ENCODE measurements around the gene JAK3. TPM values are rescaled to one million over a fixed set of nuclear protein-coding genes. Genes with fewer than 3 reads are reported as not detected.

The JAK3 gene
- total and polyA plus RNA-seq, 2 of the 13 experiments (the other 11 are each of a cell fraction or from before 2014, with no cell fraction given): 3.4 to 18.6 TPM

DNA sequence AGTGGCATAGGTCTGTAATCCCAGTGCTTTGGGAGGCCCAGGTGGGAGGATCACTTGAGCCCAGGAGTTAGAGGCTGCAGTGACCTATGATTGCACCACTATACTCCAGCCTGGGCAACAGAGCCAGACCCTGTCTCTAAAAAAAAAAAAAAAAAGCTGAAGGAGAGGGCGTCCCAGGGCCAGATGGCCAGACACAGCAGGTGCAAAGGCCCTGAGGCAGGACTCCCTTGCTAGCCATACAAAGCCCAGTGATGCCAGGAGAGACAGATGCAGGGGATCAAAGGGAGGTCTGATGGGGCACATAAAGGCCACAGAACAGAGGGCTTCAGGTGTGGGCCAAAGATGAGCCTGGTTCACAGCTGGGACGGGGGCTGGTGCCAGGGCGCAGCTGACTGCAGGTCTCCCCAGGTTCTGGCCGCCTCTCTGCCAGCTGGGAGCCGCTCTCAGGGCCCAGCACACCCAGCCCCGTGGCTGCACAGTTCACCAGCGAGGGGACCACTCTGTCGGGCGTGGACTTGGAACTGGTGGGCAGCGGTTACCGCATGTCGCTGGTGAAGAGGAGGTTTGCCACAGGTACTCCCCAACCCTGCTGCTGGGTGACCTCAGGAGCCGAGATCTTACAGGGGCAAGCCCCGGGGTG is 60.4 kb downstream of the JAK3 start:
- intact Hi-C loops (cut with micrococcal nuclease; ENCODE audit: unreplicated experiment) (no loop called here), in situ Hi-C loops (cut with HindIII; ENCODE audit: extremely low pct_ligation_motif_present, low pct_unique_long_range_greater_than_20kb) (no loop called here)
- WGBS (ENCODE audit: low lambda C conversion rate): 96% methylated on average over 9 of the region's 14 CpGs
- POLR2A ChIA-PET: no interaction called here
- H3K4me2 ChIP-seq (ENCODE audit: low read depth, low read length): no peak overlapping the region
- H3K4me3 ChIP-seq (replicated peaks in 1 of 3; ENCODE audit: insufficient read depth in 1 of 3, low read depth in 2 of 3, low read length in 3 of 3): no peak overlapping the region
- no TSS peak for BruUV-seq (replicated peaks)
- no peak overlapping the region for H3K9ac ChIP-seq (ENCODE audit: insufficient read depth, low read depth, low read length)
- CTCF ChIA-PET (ENCODE audit: low intra/inter-chr PET ratio, low total read pairs): no interaction called here
- TF ChIP-seq, protein P1, sequence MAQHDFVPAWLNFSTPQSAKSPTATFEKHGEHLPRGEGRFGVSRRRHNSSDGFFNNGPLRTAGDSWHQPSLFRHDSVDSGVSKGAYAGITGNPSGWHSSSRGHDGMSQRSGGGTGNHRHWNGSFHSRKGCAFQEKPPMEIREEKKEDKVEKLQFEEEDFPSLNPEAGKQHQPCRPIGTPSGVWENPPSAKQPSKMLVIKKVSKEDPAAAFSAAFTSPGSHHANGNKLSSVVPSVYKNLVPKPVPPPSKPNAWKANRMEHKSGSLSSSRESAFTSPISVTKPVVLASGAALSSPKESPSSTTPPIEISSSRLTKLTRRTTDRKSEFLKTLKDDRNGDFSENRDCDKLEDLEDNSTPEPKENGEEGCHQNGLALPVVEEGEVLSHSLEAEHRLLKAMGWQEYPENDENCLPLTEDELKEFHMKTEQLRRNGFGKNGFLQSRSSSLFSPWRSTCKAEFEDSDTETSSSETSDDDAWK (CRISPR knock-in tag; IDR thresholded peaks at IDR 0.05): no peak
- TF ChIP-seq HDAC6 (IDR thresholded peaks at IDR 0.05; ENCODE audit: low read depth, low read length): no peak
- H3K4me1 ChIP-seq (ENCODE audit: insufficient read depth, low read length): no peaks in the 10 kb centered on the region
- 0 out of 5 replicates have a peak, but pooled peaks cover 0 to 4% of the 10 kb centered on the region in 2 experiments for H3K36me3 ChIP-seq (replicated peaks in 1 of 2; ENCODE audit: control insufficient read depth in 1 of 2, insufficient read depth in 2 of 2, low read length in 2 of 2)
- no peaks in the 10 kb centered on the region for H4K20me1 ChIP-seq (ENCODE audit: insufficient read depth, low read length)
- DNase-seq (ENCODE audit: low spot score) (no peak), ATAC-seq (no peak), FAIRE-seq (no peak)
- no peaks in the 10 kb centered on the region for H3K27me3 ChIP-seq (ENCODE audit: control insufficient read depth in 1 of 2, insufficient read depth in 2 of 2, low read length in 2 of 2)
- no peaks in the 10 kb centered on the region for H3K79me2 ChIP-seq (ENCODE audit: insufficient read depth, low read length)
- no peak overlapping the region for H3K27ac ChIP-seq (ENCODE audit: extremely low read length, insufficient read depth, low read length)
- no peak overlapping the region for H2AFZ ChIP-seq (ENCODE audit: low read length)
- no peaks in the 10 kb centered on the region for H3K9me3 ChIP-seq (ENCODE audit: low read length)

DNA sequence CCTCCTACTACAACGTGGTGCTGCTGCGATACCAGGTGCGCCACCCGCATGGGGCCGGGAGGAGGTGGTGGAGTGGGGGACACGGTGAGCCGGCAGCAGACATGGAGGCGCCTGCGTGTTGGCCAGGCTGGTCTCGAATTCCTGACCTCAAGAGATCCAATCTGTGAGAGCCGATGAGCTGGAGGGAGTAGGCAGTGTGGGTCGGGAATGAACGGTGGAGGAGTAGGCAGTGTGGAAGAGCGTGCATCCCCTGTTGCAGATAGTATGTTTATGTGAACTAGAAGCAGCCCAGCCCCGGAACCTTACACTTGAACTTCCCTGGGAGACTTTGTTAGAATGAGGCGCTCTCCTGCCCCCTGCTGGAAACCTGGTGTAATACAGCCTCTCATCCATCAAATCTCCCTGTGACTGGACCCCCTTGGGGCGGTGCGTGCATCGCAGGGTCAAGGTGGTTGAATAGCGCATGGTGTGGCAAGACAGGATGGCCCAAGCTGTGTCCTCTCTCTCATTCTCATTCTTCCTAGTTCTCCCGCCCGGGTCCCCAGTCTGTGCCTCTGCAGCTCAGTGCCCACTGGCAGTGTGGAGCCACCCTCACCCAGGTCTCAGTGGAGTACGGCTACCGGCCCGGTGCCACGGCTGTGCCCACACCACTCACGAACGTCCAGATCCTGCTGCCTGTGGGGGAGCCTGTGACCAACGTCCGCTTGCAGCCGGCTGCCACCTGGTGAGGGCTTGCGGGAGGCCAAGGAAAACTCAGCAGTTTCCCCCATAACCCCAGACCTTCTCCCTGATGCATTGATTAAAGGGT is 63.4 kb downstream of the JAK3 start:
- ChIA-PET POLR2A (interaction anchor here (1.9 kb wide), 1 partner anchor 75 kb away, joined by 6 read pairs; the partner anchor contains the start of gene RPL18A), CTCF (ENCODE audit: low intra/inter-chr PET ratio, low total read pairs) (interaction anchor here (1.9 kb wide), 1 partner anchor 71 kb away, joined by 8 read pairs; no protein-coding TSS in a partner anchor)
- FAIRE-seq: peak; percentile 70
- Histone ChIP-seq H3K9ac (ENCODE audit: insufficient read depth, low read depth, low read length) (no peak overlapping the region), H2AFZ (ENCODE audit: low read length) (no peak overlapping the region), H3K4me2 (ENCODE audit: low read depth, low read length) (no peak overlapping the region), H3K36me3 (replicated peaks in 1 of 2; ENCODE audit: control insufficient read depth in 1 of 2, insufficient read depth in 2 of 2, low read length in 2 of 2) (0 out of 5 replicates have a peak, but pooled peaks cover 0 to 4% of the 10 kb centered on the region in 2 experiments), H3K4me1 (ENCODE audit: insufficient read depth, low read length) (no peaks in the 10 kb centered on the region), H3K79me2 (ENCODE audit: insufficient read depth, low read length) (no peaks in the 10 kb centered on the region), H4K20me1 (ENCODE audit: insufficient read depth, low read length) (no peaks in the 10 kb centered on the region), H3K27ac (ENCODE audit: extremely low read length, insufficient read depth, low read length) (no peak overlapping the region), H3K9me3 (ENCODE audit: low read length) (no peaks in the 10 kb centered on the region), H3K27me3 (ENCODE audit: control insufficient read depth in 1 of 2, insufficient read depth in 2 of 2, low read length in 2 of 2) (no peaks in the 10 kb centered on the region), H3K4me3 (replicated peaks in 1 of 3; ENCODE audit: insufficient read depth in 1 of 3, low read depth in 2 of 3, low read length in 3 of 3) (no peak overlapping the region)
- in situ Hi-C loops (cut with HindIII; ENCODE audit: extremely low pct_ligation_motif_present, low pct_unique_long_range_greater_than_20kb) (no loop called here), intact Hi-C loops (cut with micrococcal nuclease; ENCODE audit: unreplicated experiment) (no loop called here)
- BruUV-seq (replicated peaks): no TSS peak
- 69% methylated on average over 21 of the region's 32 CpGs for WGBS (ENCODE audit: low lambda C conversion rate)
- peak; percentile 49 for DNase-seq (ENCODE audit: low spot score)
- ATAC-seq: peak; percentile 31; the same call in 2 of the 3 replicates
- TF ChIP-seq RAD21 (CRISPR knock-in tag; IDR thresholded peaks at IDR 0.05): peak; percentile 56; the same call in 1 of the 2 replicates
- TF ChIP-seq SMC3 (IDR thresholded peaks at IDR 0.05; ENCODE audit: low read length): peak; percentile 55; the same call in 1 of the 2 replicates
- TF ChIP-seq STAG1 (CRISPR knock-in tag; IDR thresholded peaks at IDR 0.05): peak; percentile 60
- TF ChIP-seq ZNF292 (CRISPR knock-in tag; IDR thresholded peaks at IDR 0.05; ENCODE audit: borderline replicate concordance, low read depth): no peak
- TF ChIP-seq ZNF850 (CRISPR knock-in tag; conservative IDR thresholded peaks at IDR 0.05): no peak
- TF ChIP-seq, protein P2, sequence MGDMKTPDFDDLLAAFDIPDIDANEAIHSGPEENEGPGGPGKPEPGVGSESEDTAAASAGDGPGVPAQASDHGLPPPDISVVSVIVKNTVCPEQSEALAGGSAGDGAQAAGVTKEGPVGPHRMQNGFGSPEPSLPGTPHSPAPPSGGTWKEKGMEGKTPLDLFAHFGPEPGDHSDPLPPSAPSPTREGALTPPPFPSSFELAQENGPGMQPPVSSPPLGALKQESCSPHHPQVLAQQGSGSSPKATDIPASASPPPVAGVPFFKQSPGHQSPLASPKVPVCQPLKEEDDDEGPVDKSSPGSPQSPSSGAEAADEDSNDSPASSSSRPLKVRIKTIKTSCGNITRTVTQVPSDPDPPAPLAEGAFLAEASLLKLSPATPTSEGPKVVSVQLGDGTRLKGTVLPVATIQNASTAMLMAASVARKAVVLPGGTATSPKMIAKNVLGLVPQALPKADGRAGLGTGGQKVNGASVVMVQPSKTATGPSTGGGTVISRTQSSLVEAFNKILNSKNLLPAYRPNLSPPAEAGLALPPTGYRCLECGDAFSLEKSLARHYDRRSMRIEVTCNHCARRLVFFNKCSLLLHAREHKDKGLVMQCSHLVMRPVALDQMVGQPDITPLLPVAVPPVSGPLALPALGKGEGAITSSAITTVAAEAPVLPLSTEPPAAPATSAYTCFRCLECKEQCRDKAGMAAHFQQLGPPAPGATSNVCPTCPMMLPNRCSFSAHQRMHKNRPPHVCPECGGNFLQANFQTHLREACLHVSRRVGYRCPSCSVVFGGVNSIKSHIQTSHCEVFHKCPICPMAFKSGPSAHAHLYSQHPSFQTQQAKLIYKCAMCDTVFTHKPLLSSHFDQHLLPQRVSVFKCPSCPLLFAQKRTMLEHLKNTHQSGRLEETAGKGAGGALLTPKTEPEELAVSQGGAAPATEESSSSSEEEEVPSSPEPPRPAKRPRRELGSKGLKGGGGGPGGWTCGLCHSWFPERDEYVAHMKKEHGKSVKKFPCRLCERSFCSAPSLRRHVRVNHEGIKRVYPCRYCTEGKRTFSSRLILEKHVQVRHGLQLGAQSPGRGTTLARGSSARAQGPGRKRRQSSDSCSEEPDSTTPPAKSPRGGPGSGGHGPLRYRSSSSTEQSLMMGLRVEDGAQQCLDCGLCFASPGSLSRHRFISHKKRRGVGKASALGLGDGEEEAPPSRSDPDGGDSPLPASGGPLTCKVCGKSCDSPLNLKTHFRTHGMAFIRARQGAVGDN (CRISPR knock-in tag; IDR thresholded peaks at IDR 0.05): peak; percentile 26
